DND-41 (cell line): Measurements from ENCODE around the gene TKT.
A peak's percentile ranks its signal among the peaks of the same experiment; 100 is the strongest.

Source experiments
- ATAC-seq: fragments of 200-7000 bp; cut with Tn5 transposase; 3 replicates; pipeline ENCODE4 v1.9.1; 2021; ENCODE audit warnings: low read depth; ENCODE audit not compliant: insufficient read depth
- DNase-seq: peaks from one replicate; pipeline ENCODE4 v3.0.0-alpha.2; 2020
- H2AFZ ChIP-seq: 2 replicates; pipeline ENCODE4 v1.6.0; 2012; ENCODE audit warnings: low read depth, low read length
- H3K27ac ChIP-seq: 2 replicates; pipeline ENCODE4 v1.5.1; 2012; ENCODE audit warnings: low read length, inconsistent platforms
- H3K27me3 ChIP-seq: fragments of 200-600 bp; sonication (generic); 2 replicates; pipeline ENCODE4 v1.6.0; 2012; ENCODE audit warnings: low read length, mild to moderate bottlenecking, inconsistent platforms; ENCODE audit not compliant: insufficient read depth, poor library complexity
- H3K36me3 ChIP-seq: 2 replicates; pipeline ENCODE4 v1.5.1; 2012; ENCODE audit warnings: low read length, inconsistent platforms; ENCODE audit not compliant: insufficient read depth
- H3K4me1 ChIP-seq: 2 replicates; pipeline ENCODE4 v1.5.1; 2012; ENCODE audit warnings: mild to moderate bottlenecking, low read length; ENCODE audit not compliant: insufficient read depth
- H3K4me2 ChIP-seq: 2 replicates; pipeline ENCODE4 v1.6.0; 2012; ENCODE audit warnings: mild to moderate bottlenecking, moderate library complexity, low read length, inconsistent platforms; ENCODE audit not compliant: insufficient read depth
- H3K4me3 ChIP-seq, 2 experiments: fragments of 200-600 bp in 1 of 2; shearing (Covaris generic) in 1 of 2; 2 replicates each; pipeline ENCODE4 v1.5.1; 2012 to 2016; ENCODE audit warnings: inconsistent platforms in 2 of 2, low read length in 2 of 2, mild to moderate bottlenecking in 2 of 2, low read depth in 1 of 2, moderate library complexity in 1 of 2
- H3K79me2 ChIP-seq: 2 replicates; pipeline ENCODE4 v1.6.0; 2012; ENCODE audit warnings: low read length, inconsistent platforms; ENCODE audit not compliant: insufficient read depth
- H3K9ac ChIP-seq: 2 replicates; pipeline ENCODE4 v1.6.0; 2012; ENCODE audit warnings: low read depth, mild to moderate bottlenecking, inconsistent platforms, low read length, moderate library complexity
- H3K9me3 ChIP-seq: 2 replicates; pipeline ENCODE4 v1.5.1; 2012; ENCODE audit warnings: low read length, moderate library complexity, mild to moderate bottlenecking, inconsistent platforms; ENCODE audit not compliant: insufficient read depth, severe bottlenecking
- H4K20me1 ChIP-seq: 2 replicates; pipeline ENCODE4 v1.6.0; 2012; ENCODE audit warnings: low read length; ENCODE audit not compliant: insufficient read depth
- EZH2 ChIP-seq: IDR thresholded peaks from 3 replicates; pipeline ENCODE4 v1.6.1; 2012; ENCODE audit warnings: borderline replicate concordance, low read depth, mild to moderate bottlenecking, moderate library complexity, low read length, inconsistent platforms; ENCODE audit not compliant: severe bottlenecking
- TF ChIP-seq, protein P1 (sequence below): IDR thresholded peaks from 2 replicates; pipeline ENCODE4 v1.5.1; 2012; ENCODE audit warnings: borderline replicate concordance, low read length, moderate library complexity, mild to moderate bottlenecking; ENCODE audit not compliant: poor library complexity, severe bottlenecking; ENCODE audit errors: extremely low read depth

TKT gene

DNA sequence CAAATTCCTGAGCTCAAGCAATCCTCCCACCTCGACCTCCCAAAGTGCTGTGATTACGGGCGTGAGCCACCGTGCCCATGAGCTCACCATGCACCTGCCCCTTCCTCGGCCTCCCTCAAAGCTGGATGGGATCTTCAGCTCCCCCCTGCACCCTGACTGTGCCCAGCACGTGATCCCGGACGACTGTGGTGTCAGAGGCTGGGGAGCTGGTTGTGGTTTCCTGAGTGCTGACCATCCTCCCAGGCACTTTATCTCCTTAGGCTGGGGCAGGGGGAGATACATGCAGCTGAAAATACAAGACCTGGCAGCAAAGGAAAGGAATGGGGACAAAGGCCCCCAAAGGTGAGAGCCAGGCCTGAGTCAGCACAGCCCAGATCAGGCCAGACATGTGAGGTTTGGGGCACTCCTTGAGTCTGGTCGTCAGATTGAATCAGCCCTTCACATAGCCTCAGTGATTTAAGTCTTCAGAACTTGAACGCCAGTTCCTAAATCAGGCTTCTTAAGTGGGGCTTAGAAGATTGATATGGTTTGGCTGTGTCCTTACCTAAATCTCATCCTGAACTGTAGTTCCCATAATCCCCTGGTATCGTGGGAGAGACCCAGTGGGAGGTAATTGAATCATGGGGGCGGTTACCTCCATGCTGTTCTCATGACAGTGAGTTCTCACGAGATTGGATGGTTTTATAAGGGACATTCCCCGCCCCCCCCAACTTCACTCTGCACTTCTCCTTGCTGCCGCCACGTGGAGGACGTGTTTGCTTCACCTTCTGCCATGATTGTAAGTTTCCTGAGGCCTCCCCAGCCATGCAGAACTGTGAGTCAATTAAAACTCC, 59.0 kb downstream of the TKT start:
- TF ChIP-seq, protein P1, sequence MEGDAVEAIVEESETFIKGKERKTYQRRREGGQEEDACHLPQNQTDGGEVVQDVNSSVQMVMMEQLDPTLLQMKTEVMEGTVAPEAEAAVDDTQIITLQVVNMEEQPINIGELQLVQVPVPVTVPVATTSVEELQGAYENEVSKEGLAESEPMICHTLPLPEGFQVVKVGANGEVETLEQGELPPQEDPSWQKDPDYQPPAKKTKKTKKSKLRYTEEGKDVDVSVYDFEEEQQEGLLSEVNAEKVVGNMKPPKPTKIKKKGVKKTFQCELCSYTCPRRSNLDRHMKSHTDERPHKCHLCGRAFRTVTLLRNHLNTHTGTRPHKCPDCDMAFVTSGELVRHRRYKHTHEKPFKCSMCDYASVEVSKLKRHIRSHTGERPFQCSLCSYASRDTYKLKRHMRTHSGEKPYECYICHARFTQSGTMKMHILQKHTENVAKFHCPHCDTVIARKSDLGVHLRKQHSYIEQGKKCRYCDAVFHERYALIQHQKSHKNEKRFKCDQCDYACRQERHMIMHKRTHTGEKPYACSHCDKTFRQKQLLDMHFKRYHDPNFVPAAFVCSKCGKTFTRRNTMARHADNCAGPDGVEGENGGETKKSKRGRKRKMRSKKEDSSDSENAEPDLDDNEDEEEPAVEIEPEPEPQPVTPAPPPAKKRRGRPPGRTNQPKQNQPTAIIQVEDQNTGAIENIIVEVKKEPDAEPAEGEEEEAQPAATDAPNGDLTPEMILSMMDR, result no peak
- TF ChIP-seq EZH2, result no peak
- Histone ChIP-seq H3K27ac (no peak overlapping the region), H3K9ac (no peak overlapping the region), H3K4me2 (no peak overlapping the region), H2AFZ (no peak overlapping the region), H3K36me3 (no peaks in the 10 kb centered on the region), H3K27me3 (peaks cover 3% of the 10 kb centered on the region), H3K4me1 (peaks cover 4% of the 10 kb centered on the region), H4K20me1 (no peaks in the 10 kb centered on the region; the same call in 1 of the 2 replicates), H3K9me3 (no peaks in the 10 kb centered on the region), H3K79me2 (no peaks in the 10 kb centered on the region), H3K4me3 (no peak overlapping the region)
- DNase-seq (no peak), ATAC-seq (no peak)

DNA sequence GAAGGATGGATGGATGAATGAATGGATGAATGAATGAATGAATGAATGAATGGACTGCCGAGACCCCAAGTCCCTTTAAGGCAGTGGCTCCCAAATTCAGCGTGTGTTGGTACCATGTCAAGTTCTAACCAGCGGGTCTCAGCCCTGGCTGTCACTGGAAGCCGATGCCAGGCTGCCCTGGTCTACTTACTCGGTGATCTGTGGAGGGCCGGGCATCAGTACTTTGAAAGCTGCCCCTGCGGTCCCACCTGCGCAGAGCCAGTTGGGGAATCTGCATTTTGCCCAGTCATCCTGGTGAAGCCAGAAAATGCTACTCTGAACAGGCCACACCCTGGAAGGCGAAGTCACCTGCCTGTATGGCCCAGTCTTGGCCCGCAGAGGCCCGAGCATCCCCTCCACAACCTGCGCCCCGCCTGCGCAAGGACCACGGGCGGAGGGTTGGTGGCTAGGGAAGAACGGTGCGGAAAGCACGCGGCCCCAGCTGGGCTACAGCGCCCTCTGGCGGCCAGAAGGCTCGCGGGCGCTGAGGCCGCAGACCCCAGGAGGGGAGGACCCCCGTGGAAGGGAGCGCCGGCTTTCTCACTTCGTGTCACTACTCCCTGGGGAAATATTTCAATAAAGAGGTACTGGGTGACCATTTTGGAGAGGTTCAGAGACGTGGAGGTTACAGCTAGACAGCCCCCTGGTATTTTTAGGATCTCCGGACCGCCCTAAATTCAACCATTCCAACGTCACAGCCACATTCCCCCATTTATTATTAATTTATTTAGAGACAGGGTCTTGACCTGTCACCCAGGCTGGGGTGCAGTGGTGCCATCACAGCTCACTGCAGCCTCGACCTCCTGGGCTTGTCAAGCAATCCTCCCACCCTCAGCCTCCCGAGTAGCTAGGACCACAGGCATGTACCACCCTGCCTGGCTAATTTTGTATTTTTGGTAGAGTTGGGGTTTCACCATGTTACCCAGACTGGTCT, 59.9 kb downstream of the TKT start:
- Histone ChIP-seq H3K9me3 (no peaks in the 10 kb centered on the region), H3K4me2 (no peak overlapping the region), H3K27ac (no peak overlapping the region), H2AFZ (peak overlapping the region; percentile 3; the same call in 1 of the 2 replicates), H3K4me1 (peaks cover 4% of the 10 kb centered on the region), H3K36me3 (no peaks in the 10 kb centered on the region), H3K9ac (no peak overlapping the region), H3K79me2 (no peaks in the 10 kb centered on the region), H3K4me3 (no peak overlapping the region), H3K27me3 (peaks cover 3% of the 10 kb centered on the region), H4K20me1 (no peaks in the 10 kb centered on the region; the same call in 1 of the 2 replicates)
- no peak for TF ChIP-seq EZH2
- TF ChIP-seq, protein P1, result peak; percentile 91
- ATAC-seq (peak; percentile 87), DNase-seq (peak; percentile 51)

DNA sequence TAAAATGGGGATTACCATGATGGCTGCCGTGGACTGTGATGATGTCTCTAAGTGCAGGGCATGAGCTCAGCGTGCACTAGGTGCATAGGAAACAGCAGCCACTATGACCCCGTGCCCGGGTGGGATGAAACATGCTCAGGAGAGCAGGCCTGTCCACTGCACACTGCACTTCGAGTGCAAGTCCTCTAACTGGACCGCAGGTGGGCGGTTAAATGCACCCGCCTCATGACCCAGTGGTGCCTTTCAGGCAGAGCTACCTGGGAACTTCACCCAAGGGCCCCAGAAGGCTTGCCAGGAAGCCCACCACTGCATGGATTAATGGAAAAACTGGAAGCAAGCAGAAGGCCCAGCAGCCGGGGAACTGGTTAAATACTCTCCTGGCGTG, 60.8 kb downstream of the TKT start:
- no peak overlapping the region for H2AFZ ChIP-seq
- H4K20me1 ChIP-seq, result no peaks in the 10 kb centered on the region; the same call in 1 of the 2 replicates
- no peak overlapping the region for H3K4me3 ChIP-seq
- H3K4me1 ChIP-seq, result peaks cover 4% of the 10 kb centered on the region
- no peak overlapping the region for H3K27ac ChIP-seq
- H3K9me3 ChIP-seq, result no peaks in the 10 kb centered on the region
- H3K9ac ChIP-seq, result no peak overlapping the region
- peaks cover 3% of the 10 kb centered on the region for H3K27me3 ChIP-seq
- no peaks in the 10 kb centered on the region for H3K79me2 ChIP-seq
- ATAC-seq, result no peak
- no peak overlapping the region for H3K4me2 ChIP-seq
- DNase-seq, result no peak
- TF ChIP-seq EZH2, result no peak
- TF ChIP-seq, protein P1, result no peak
- H3K36me3 ChIP-seq, result no peaks in the 10 kb centered on the region
